HFFc6 (cell line): ENCODE measurements around the gene SLC5A12. TPM values are rescaled to one million over a fixed set of nuclear protein-coding genes. Genes with fewer than 3 reads are reported as not detected.

Source experiments
- DNase-seq: peaks from one replicate; pipeline ENCODE4 v3.0.0-alpha.2; 2018
- H3K27ac Mint-ChIP-seq: 2 replicates; pipeline ENCODE4 v1.8.0; 2020; ENCODE audit warnings: mild to moderate bottlenecking, mixed read lengths
- H3K27me3 Mint-ChIP-seq: 2 replicates; pipeline ENCODE4 v1.8.0; 2021; ENCODE audit warnings: mild to moderate bottlenecking, moderate library complexity, mixed read lengths; ENCODE audit not compliant: insufficient read depth
- H3K36me3 Mint-ChIP-seq: 2 replicates; pipeline ENCODE4 v1.8.0; 2021; ENCODE audit warnings: low read depth, mixed read lengths
- H3K4me1 Mint-ChIP-seq: 2 replicates; pipeline ENCODE4 v1.8.0; 2020; ENCODE audit warnings: low read depth, mixed read lengths
- H3K4me3 Mint-ChIP-seq: 2 replicates; pipeline ENCODE4 v1.8.0; 2020; ENCODE audit warnings: mild to moderate bottlenecking, moderate library complexity, mixed read lengths
- H3K9me3 Mint-ChIP-seq: 2 replicates; pipeline ENCODE4 v1.8.0; 2020; ENCODE audit warnings: mild to moderate bottlenecking, mixed read lengths
- long read RNA-seq: library from polyadenylated mRNA; unstranded; transcript quantifications from one replicate; pipeline ENCODE4 v2.0.0, GENCODE V29; 2019
- total RNA-seq, 6 experiments: library from RNA; stranded (reverse); fragmentation: NEBNext Ultra II Directional; extraction: Animal tissue kit (Norgen Biotek cat#: 25700); gene quantifications; 2 replicates in 1 of 6; 3 replicates in 5 of 6; pipeline ENCODE4 v1.2.3, GENCODE V29; 2021
- TF ChIP-seq, protein P1 (sequence below): fragments of 200-600 bp; sonication (generic); IDR thresholded peaks from 2 replicates; pipeline ENCODE4 v1.5.0; 2021; ENCODE audit warnings: antibody characterized with exemption, mild to moderate bottlenecking

SLC5A12 gene, protein sequence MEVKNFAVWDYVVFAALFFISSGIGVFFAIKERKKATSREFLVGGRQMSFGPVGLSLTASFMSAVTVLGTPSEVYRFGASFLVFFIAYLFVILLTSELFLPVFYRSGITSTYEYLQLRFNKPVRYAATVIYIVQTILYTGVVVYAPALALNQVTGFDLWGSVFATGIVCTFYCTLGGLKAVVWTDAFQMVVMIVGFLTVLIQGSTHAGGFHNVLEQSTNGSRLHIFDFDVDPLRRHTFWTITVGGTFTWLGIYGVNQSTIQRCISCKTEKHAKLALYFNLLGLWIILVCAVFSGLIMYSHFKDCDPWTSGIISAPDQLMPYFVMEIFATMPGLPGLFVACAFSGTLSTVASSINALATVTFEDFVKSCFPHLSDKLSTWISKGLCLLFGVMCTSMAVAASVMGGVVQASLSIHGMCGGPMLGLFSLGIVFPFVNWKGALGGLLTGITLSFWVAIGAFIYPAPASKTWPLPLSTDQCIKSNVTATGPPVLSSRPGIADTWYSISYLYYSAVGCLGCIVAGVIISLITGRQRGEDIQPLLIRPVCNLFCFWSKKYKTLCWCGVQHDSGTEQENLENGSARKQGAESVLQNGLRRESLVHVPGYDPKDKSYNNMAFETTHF
- not detected for total RNA-seq
- long read RNA-seq = 0 reads

DNA sequence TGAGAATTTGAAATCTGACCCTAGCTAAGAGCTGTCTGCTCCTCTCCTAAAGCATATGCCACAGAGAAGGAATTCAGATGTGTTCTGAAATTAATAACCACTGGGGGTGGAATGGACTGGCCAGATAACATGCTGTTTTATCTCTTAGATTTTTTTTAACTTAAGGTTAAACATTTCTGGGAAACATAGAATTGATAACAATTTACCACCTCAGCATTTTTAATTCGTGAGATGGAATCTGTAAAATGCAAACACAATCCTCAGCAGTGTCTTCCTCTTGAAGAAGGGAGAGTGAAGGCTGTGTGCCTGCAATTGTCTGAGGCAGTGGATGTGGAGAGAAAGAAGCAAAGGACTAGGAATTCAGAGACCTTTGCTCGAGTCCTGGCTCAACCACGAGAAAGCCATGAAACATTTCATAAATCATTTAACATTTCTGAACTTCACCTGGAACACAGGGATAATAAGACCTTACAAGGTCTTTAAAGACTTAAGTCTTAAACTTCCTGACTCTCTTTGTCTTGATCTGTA, at the start of gene SLC5A12:
Gene SLC5A12 (minus strand): TSS at position 113 of the 528 bp plus-strand sequence. CDS start 346 bp downstream, outside the sequence.
- DNase-seq = no peak
- Mint-ChIP-seq H3K4me1 (no peaks in the 10 kb centered on the region), H3K4me3 (no peak within 1 kb of the TSS), H3K9me3 (no peaks in the 10 kb centered on the region), H3K36me3 (no peaks in the 10 kb centered on the region), H3K27ac (no peak within 1 kb of the TSS), H3K27me3 (peaks cover 17% of the 10 kb centered on the region)
- TF ChIP-seq, protein P1, sequence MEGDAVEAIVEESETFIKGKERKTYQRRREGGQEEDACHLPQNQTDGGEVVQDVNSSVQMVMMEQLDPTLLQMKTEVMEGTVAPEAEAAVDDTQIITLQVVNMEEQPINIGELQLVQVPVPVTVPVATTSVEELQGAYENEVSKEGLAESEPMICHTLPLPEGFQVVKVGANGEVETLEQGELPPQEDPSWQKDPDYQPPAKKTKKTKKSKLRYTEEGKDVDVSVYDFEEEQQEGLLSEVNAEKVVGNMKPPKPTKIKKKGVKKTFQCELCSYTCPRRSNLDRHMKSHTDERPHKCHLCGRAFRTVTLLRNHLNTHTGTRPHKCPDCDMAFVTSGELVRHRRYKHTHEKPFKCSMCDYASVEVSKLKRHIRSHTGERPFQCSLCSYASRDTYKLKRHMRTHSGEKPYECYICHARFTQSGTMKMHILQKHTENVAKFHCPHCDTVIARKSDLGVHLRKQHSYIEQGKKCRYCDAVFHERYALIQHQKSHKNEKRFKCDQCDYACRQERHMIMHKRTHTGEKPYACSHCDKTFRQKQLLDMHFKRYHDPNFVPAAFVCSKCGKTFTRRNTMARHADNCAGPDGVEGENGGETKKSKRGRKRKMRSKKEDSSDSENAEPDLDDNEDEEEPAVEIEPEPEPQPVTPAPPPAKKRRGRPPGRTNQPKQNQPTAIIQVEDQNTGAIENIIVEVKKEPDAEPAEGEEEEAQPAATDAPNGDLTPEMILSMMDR = no peak

DNA sequence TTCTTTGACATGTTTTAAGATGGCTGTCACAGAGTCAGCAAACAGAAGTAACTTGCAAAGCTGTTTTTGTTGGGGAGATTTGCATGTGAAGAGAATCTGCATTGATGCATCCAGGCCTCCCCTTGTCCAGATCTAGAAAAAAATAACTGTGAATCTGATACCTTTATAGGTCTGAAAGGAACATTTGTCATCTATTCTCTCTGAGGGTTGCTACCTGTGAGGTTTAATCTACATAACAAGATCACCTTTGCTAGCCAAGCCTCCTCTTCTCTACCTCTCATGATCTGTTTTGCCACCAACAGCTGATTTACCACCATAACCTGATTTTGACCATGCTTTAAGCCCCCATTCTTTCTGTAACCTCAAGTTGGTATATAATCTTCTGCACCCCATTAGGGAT, 47.2 kb upstream of the SLC5A12 start:
- no peaks in the 10 kb centered on the region for H3K36me3 Mint-ChIP-seq
- no peak overlapping the region for H3K27ac Mint-ChIP-seq
- TF ChIP-seq, protein P1 = no peak
- DNase-seq = no peak
- no peaks in the 10 kb centered on the region for H3K27me3 Mint-ChIP-seq
- no peaks in the 10 kb centered on the region for H3K9me3 Mint-ChIP-seq
- no peaks in the 10 kb centered on the region for H3K4me1 Mint-ChIP-seq
- H3K4me3 Mint-ChIP-seq = no peak overlapping the region

- DNase-seq = no peak
- Mint-ChIP-seq H3K4me1 (0 out of 2 replicates have a peak, but pooled peaks cover under 1% of the 10 kb centered on the region), H3K27ac (no peak overlapping the region), H3K9me3 (no peaks in the 10 kb centered on the region), H3K4me3 (no peak overlapping the region), H3K27me3 (no peaks in the 10 kb centered on the region; the same call in 1 of the 2 replicates), H3K36me3 (no peaks in the 10 kb centered on the region)
- TF ChIP-seq, protein P1 = no peak
These were observed 45.2 kb upstream of the SLC5A12 start for GRCh38 chr11:26767060-26767459.

DNA sequence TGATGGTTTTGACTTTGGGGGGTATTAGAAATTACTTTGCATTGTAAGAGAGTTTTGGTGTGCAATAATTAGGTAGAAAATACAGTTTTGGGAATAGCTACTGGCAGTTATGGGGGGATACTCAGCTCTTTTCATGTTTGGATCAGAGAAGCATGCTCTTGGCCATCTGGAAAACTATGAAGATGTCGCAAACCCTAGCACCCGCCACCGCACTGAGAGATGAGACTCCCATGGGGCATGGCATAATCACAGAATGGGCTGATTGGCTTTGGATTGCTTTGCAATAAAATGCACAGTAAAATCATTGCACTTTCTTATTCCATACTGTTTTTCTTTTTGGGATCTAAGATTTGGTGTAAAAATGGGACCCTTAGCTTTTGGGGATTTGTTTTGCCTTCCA, 43.5 kb upstream of the SLC5A12 start:
- no peak for DNase-seq
- Mint-ChIP-seq H3K9me3 (no peaks in the 10 kb centered on the region), H3K36me3 (no peaks in the 10 kb centered on the region), H3K4me3 (no peak overlapping the region), H3K27me3 (no peaks in the 10 kb centered on the region; the same call in 1 of the 2 replicates), H3K4me1 (0 out of 2 replicates have a peak, but pooled peaks cover 6% of the 10 kb centered on the region), H3K27ac (no peak overlapping the region)
- TF ChIP-seq, protein P1 = no peak

GRCh38 chr11:26764825-26765224, 43.0 kb upstream of the SLC5A12 start:
- DNase-seq = no peak
- H3K36me3 Mint-ChIP-seq = no peaks in the 10 kb centered on the region
- no peaks in the 10 kb centered on the region for H3K9me3 Mint-ChIP-seq
- no peak overlapping the region for H3K27ac Mint-ChIP-seq
- H3K27me3 Mint-ChIP-seq = no peaks in the 10 kb centered on the region; the same call in 1 of the 2 replicates
- 0 out of 2 replicates have a peak, but pooled peaks cover 6% of the 10 kb centered on the region for H3K4me1 Mint-ChIP-seq
- no peak overlapping the region for H3K4me3 Mint-ChIP-seq
- TF ChIP-seq, protein P1 = no peak
